ENCODE data around the gene XIRP2. TPM values are rescaled to one million over a fixed set of nuclear protein-coding genes. Genes with fewer than 3 reads are reported as not detected.

The XIRP2 gene
- total and polyA plus RNA-seq, 2 of the 8 experiments (the other 6 are each of a cell fraction or from before 2014, with no cell fraction given): 0.11 TPM; not detected in 1

GRCh38 chr2:167048829-167049228 is 160.5 kb downstream of the XIRP2 start:
- Histone ChIP-seq H2BK15ac (ENCODE audit: low read length) (no peak overlapping the region), H2BK120ac (replicated peaks; ENCODE audit: low read depth, low read length) (no peak overlapping the region), H4K5ac (ENCODE audit: insufficient read length, low read depth, low read length) (no peak overlapping the region), H2AK5ac (ENCODE audit: low read depth, low read length) (no peak overlapping the region), H3K14ac (ENCODE audit: insufficient read length) (no peak overlapping the region), H2AFZ (ENCODE audit: low read length) (no peak overlapping the region), H4K20me1 (replicated peaks in 1 of 2; ENCODE audit: control insufficient read depth in 1 of 2, insufficient read depth in 2 of 2, low read length in 2 of 2) (no peaks in the 10 kb centered on the region), H3K23ac (ENCODE audit: insufficient read length) (no peak overlapping the region), H2BK20ac (ENCODE audit: low read length) (no peak overlapping the region), H2BK12ac (ENCODE audit: low read depth, low read length) (no peak overlapping the region), H3K4me2 (ENCODE audit: insufficient read depth in 1 of 2, low read depth in 2 of 2, low read length in 2 of 2) (no peak overlapping the region), H3K79me1 (ENCODE audit: low read depth, low read length) (no peaks in the 10 kb centered on the region), H4K8ac (ENCODE audit: extremely low read depth, insufficient read depth, low read length) (no peak overlapping the region), H3K56ac (replicated peaks; ENCODE audit: insufficient read length, low read depth, low read length) (no peak overlapping the region), H2BK5ac (ENCODE audit: low read depth, low read length) (no peak overlapping the region), H4K91ac (replicated peaks; ENCODE audit: insufficient read length, low read length) (no peak overlapping the region), H3K79me2 (ENCODE audit: control insufficient read depth in 1 of 2, insufficient read depth in 2 of 2, low read length in 2 of 2) (no peaks in the 10 kb centered on the region), H3K9me3 (ENCODE audit: insufficient read depth in 2 of 2, low read depth in 1 of 2, low read length in 1 of 2) (no peaks in the 10 kb centered on the region), H3K36me3 (ENCODE audit: control insufficient read depth in 2 of 4, insufficient read depth in 4 of 4, low read length in 3 of 4) (no peaks in the 10 kb centered on the region), H3K23me2 (ENCODE audit: low read depth, low read length) (no peaks in the 10 kb centered on the region), H3K27ac (ENCODE audit: low read depth, low read length) (no peak overlapping the region), H3K4me1 (replicated peaks in 1 of 4; ENCODE audit: control insufficient read depth in 3 of 4, insufficient read depth in 4 of 4, low read length in 3 of 4) (no peaks in the 10 kb centered on the region), H3K9ac (replicated peaks in 1 of 4; ENCODE audit: extremely low read depth in 1 of 4, low read depth in 3 of 4, low read length in 3 of 4) (no peak overlapping the region), H3K4me3 (ENCODE audit: extremely low read depth in 1 of 4, insufficient read depth in 2 of 4, low read depth in 3 of 4, low read length in 4 of 4) (no peak overlapping the region), H3K18ac (ENCODE audit: extremely low read depth, low read length) (no peak overlapping the region), H3K27me3 (replicated peaks in 1 of 4; ENCODE audit: control insufficient read depth in 3 of 4, extremely low read depth in 1 of 4, insufficient read depth in 3 of 4, low read length in 3 of 4) (no peaks in the 10 kb centered on the region), H3K4ac (replicated peaks; ENCODE audit: insufficient read length, low read depth, low read length) (no peak overlapping the region)
- POLR2A ChIA-PET (ENCODE audit: partially characterized antibody): interaction anchor here (0.6 kb wide), 1 partner anchor 33 kb away, joined by 3 read pairs; no protein-coding TSS in a partner anchor
- TF ChIP-seq POLR2AphosphoS5 (IDR thresholded peaks at IDR 0.05; ENCODE audit: low read depth, low read length) (no peak), ASH2L (IDR thresholded peaks at IDR 0.05; ENCODE audit: low read length) (no peak), PHF8 (conservative IDR thresholded peaks at IDR 0.05; ENCODE audit: low read depth, low read length) (no peak), BRCA1 (IDR thresholded peaks at IDR 0.05; ENCODE audit: low read depth, low read length) (no peak), GABPA (IDR thresholded peaks at IDR 0.05; ENCODE audit: borderline replicate concordance, insufficient read depth, low read length) (no peak), BCL11A (IDR thresholded peaks at IDR 0.05; ENCODE audit: low read depth in 2 of 2, low read length in 2 of 2) (no peak), ATF2 (IDR thresholded peaks at IDR 0.05; ENCODE audit: low read length) (no peak), GTF2F1 (IDR thresholded peaks at IDR 0.05; ENCODE audit: borderline replicate concordance, low read depth, low read length) (no peak)
- FAIRE-seq: peak; percentile 80
- DNase-seq (ENCODE audit: low read depth in 1 of 2, low spot score in 2 of 2): no peak
- CTCF ChIA-PET (ENCODE audit: partially characterized antibody): interaction anchor here (0.6 to 0.7 kb wide), 2 partner anchors 23 to 154 kb away, joined by 3 read pairs; no protein-coding TSS in a partner anchor

All from H1 (cell line).